GM18517 (cell line): Measurements from ENCODE around the gene MAP1LC3A.
"Not testable (repeated sequence)": the region's sequence is repeated elsewhere in the genome, so short reads cannot be mapped to it uniquely, and the experiment has no call there.

ENCODE experiments used
- ATAC-seq: cut with Tn5 transposase; IDR thresholded peaks from one replicate; pipeline ENCODE4 v1.9.1; 2021; ENCODE audit warnings: mild to moderate bottlenecking, moderate library complexity; ENCODE audit not compliant: unreplicated experiment

The MAP1LC3A gene

DNA sequence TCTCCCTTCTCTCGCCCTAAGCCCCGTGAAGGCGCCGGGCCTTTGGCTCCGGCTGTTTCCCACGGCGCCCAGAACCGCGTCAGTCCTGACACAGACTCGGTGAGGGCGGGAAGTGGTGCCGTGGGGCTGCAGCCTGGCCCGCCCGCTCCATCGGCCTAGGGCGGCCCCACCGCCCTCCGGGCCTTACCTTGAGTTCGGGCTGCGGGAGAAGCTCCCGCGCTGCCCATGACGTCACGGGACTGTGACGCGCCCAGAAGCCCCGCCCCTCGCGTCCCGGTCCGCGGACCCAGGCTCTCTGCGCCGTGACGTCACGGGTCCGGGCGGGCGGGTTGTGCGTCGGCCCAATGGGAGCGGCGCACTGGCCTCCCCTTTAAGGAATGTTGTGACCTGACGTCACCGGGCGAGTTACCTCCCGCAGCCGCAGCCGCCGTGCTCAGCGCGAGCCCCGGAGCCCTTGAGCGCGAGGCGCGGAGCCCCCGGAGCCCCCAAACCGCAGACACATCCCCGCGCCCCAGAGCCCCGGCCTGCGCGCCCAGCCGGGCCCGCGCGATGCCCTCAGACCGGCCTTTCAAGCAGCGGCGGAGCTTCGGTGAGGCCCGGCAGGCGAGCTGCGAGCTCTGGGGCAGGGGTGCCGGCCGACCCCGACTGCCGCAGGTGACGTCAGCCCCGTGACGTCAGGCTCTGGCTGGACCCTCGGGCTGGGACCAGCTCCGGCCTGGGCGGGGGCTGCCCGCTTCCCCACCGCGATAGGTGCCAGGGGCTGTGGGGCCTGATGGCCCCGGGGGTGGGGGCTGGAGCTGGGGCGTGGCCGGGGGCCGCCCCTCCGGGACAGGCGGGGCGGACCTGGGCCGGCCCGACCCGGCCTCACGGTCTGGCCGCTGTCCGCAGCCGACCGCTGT, at the start of gene MAP1LC3A:
Gene MAP1LC3A, plus strand, starts transcription at position 399 of the 899 bp plus-strand sequence. Its CDS starts 151 bp downstream, at position 550.
- no peak for ATAC-seq

DNA sequence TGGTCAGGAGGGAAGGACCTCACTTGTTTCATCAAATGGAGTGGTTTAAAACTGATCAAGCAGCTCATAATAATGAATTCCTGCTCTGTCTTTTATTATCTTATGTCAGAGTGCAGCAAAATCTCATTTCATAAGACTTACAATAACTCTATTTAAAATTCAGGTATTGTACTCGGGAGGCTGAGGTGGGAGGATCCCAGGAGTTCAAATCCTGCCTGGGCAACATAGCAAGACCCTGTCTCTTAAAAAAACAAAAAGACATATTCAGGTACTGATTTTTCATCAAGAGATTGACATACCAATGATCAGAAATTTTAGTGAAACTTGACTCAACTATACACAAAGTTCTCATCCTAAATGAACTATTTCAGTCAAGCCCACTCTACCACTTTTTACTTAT, 47.9 kb upstream of the MAP1LC3A start:
- no peak for ATAC-seq

DNA sequence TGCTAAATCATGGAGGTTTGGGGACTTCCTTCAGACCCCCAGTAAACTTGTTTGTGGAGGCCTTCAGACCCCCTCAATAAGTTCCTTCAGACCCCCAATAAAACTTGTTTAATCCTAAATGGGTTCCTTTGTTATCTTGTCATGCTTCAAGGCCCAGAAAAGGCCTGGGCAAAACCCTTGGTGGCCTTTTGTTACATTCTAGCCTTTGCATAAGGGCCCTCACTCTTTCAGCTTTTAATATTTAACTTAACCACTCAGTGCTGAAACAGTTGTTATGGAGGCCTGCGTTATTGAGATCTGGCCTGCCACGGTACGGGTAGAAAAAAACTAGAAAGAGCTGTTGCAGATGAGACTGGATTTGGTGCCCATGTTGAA, 46.6 kb upstream of the MAP1LC3A start:
- ATAC-seq, result no peak

DNA sequence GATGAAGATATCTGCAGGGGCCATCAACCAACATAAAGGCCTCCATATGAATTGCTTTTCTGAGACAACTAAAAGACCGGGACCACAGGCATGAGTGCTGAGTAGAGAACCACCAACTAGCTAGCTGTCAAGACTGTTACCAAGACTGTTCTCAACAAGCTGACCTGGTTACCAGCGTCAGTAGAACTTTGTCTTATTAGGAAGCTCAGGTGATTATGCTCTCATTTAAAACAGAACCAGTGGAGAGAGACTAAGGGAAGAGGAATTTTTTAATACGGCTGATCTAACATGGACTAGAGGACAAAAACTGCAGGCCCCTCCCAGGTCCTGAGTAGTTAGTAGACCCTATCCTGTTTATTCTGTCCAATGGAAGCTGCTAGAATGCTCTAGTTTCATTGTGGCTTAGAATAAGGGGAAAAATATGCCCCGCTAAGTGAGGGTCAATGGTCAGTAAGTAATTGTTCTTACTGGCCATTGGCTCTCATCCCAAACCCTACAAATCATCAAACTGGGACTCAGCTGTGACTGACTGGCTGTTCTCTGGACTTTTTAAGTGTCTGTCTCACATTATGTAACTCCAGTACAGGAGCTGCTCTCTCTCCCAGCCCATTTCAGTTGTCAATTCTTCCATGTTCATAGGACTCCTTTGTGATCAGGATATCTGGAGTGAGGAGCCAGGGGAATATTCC, 46.1 kb upstream of the MAP1LC3A start:
- no peak for ATAC-seq

DNA sequence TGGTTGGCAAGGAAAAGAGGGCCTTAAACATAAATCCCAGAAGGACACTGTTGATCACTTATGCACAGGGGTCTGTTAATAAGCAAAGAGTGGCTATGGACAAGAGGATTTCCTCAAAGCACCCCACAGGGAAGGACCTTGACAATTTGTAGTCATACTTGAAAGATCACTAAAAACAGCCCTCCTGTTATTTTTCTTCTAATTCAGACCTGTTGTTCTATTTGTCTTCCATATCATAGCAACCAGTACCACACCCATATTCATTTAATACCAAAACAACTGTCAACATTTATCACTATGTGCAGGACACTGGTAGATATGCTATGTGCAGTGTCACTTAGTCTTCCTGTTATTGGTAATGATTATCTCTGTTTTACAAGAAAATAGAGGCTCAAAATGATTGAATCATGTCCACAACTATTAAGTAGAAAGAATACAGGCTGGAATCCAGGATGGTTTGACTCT, 45.5 kb upstream of the MAP1LC3A start:
- ATAC-seq, result no peak

DNA sequence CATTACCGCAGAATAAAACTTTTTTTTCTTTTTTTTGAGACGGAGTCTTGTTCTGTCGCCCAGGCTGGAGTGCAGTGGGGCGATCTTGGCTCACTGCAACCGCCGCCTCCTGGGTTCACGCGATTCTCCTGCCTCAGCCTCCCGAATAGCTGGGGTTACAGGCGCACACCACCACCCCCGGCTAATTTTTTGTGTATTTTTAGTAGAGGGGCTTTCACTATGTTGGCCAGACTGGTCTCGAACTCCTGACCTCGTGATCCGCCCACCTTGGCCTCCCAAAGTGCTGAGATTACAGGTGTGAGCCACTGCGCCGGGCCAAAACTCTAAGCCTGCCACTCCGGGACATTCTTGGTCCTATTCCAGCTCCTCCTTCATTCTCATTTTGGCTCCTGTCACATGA, 44.5 kb upstream of the MAP1LC3A start:
- ATAC-seq, result not testable (repeated sequence)

DNA sequence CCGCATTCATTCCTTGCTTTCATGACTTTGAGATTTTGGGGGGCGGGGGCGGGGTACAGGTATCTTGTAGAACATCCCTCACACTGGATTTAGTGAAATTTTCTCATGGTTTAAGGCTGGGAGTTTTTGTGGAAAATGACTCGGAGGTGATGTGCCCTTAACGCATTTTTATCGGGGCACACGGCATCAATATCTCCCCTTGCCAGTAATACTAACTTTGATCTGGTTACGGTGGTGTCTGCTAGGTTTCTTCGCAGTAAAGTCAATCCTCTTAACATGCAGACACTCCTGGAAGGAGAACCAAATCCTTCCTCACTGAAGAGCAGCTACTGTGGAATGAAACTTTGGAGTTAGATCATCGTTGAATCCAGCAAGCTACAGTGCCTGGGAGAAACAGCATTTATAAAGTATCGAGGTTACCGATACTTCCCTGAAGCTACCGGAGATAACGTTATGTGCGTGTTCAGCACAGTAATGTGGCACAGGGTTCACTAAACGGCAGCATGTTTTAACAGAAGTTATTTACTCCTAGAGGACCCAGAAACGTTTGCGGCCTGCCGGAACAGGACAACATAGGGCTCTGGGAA, 43.5 kb upstream of the MAP1LC3A start:
- ATAC-seq, result no peak

DNA sequence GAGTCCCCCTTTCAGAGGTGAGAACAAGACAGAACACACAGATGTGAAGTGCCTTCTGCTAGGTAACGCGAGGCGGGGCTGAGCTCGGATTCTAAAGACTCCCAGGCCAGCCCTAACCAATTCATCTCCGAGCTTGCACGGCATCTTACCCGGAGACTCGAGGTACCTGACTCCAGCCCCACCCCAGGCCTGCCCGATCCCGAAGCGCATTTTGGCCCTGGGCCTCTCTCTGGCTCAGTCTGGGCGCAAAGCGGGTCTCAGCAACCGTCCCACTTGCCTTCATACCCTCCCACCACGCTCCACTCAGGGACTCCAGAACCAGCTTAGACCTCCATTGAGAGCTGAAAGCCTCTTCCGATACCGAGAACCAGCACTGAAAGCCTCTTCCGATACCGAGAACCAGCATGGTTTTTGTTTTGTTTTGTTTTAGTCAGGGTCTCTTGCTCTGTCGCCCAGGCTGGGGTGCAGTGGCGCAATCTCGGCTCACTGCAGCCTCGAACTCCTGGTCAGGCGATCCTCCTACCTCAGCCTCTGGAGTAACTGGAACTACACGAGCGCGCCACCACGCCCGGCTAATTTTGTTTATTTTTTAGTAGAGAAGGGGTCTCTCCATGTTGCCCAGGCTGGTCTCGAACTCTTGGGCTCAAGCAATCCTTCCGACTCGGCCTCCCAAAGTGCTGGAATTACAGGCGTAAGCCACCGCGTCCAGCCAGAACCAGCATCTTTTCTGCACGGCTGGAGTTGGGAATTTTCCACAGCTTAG, 42.9 kb upstream of the MAP1LC3A start:
- peak; percentile 53 for ATAC-seq

DNA sequence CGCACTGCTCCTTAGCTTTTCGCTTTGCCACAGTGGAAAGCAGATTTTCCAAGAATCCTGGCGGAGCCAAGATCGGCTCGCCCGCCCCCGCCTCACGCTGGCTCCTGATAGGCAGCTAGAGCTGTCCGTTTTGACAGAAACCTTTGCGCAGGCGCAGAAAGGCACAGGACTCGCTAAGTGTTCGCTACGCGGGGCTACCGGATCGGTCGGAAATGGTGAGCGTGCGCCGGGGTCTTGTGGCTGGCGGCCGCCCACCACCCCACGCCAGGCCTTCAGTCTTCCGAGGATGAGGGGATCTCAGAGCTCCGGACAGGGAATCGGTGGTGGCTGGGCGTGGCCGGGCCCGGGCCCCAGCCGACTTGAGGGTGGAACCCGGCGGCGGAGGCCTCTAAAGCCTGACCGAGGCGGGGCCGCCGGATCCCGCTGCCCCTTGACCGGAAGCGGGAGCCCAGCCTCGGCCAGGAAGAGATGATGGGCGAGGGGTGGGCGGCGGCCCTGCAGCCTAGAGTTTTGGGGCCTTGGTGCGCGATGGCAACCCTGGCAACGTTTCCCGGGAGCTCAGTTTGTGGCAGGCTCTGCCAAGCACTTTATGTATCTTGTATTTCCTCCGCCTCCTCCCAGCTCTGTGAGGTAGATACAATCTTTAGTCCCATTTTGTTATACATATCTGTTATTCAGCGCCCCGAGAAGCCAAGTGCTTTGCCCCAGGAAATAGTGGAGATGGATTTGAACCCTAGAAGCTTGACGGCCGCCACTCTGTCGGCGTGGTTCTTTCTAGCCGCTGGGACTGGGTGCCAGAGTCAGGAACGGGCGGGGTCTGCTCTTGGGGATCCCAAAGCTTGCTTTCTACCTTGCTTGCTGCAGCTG, 42.0 kb upstream of the MAP1LC3A start, which contains the start of gene DYNLRB1:
Gene DYNLRB1, plus strand, starts transcription at position 176 of the 867 bp plus-strand sequence. Its CDS starts 37 bp downstream, at position 213.
- ATAC-seq, result peak; percentile 70

DNA sequence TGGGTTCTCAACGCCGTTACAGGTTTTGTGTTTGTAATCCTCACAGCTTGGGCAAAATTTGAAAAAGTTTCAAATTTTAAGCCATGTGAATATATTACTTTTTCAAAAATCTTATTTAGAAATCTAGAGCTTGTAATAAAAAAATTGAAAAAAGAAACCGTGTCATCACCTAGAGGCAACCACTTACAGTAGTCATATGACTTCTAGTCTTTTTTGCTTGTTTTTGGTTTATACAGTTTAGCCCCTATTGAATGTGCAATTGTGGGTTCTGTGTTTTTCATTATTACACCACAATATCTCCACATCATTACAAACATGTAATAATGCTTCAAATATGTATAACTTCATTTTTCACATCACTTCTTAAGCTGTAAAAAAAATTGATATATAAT, 41.4 kb upstream of the MAP1LC3A start:
- no peak for ATAC-seq

DNA sequence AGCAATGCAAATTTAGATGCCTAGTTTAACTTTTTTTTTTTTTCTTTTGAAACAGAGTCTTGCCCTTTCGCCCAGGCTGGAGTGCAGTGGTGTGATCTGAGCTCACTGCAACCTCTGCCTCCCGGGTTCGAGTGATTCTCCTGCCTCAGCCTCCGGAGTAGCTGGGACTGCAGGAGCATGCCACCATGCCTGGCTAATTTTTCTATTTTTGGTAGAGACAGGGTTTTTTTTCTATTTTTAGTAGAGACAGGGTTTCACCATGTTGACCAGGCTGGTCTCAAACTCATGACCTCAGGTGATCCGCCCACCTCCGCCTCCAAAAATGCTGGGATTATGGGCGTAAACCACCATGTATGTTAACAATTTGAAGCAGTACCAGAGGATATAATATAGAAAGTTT, 39.7 kb upstream of the MAP1LC3A start:
- not testable (repeated sequence) for ATAC-seq

DNA sequence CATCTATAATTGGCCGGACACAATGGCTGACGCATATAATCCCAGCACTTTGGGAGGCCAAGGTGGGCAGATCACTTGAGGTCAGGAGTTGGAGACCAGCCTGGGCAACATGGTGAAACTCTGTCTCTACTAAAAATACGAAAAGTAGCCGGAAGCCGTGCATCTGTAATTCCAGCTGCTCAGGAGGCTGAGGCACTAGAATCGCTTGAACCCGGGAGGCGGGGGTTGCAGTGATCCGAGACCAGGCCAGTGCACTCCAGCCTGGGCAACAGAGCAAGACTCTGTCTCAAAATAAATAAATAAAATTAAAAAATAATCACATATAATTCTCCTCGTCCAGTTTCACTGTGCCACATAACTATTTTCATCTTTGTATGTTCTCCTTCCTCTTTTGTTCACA, 38.7 kb upstream of the MAP1LC3A start:
- not testable (repeated sequence) for ATAC-seq

DNA sequence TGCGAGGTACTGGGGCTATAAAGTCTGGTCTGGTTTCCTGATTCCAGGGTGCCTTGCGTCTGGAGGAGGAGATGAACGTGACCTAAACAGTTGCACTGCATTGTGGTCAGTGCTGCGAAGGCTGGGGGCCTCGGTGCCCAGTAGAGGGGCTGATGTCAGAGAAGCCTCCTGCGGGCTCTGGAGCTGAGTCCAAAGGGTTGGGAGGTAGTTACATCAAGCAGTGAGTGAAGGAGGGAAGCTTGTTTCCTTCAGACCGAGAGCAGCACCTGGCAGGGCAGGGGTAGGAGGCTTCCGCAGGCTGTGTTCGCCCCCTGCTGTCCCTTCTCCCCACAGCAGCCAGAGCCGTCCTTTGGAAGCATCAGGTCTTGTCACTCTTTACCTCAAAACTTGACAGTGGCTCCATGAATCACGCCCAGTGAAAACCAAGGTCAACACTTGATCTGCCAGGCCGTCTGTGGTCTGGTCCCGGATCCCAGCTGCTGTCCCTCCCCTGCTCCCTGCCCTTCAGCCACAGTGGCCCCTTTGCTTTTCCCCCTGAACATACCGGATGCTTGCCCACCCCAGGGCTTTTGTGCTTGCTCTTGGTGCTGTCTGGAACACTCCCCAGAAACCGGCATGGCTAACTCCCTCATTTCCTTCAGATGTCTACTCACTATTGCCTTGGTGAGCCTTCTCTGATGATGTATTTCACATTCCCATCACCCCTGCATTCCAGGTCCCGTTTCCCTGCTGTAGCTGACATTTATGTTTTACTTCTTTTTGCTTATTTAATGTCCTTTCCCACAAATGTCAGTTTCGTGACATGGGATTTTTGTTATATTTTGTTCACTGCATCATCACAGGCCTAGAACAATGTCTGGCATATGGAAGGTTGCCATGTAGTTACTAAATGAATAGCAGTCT, 35.3 kb upstream of the MAP1LC3A start:
- ATAC-seq, result no peak

DNA sequence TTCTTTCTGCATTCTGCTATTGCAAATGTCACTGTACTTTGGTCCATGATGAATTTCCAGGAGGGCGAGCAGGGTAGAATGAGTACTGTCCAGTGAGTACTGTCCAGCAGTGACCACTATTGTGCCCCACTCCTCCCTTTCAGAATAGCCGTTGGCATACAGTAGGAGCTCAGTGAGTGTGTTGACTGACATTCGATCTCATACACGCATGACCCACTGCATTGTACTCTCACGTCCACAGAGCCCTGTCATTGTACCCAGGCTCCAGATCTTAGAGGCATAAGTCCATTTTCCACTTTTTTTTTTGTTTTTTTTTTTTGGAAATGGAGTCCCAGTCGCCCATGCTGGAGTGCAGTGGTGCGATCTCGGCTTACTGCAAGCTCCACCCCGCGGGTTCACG, 34.1 kb upstream of the MAP1LC3A start:
- no peak for ATAC-seq

DNA sequence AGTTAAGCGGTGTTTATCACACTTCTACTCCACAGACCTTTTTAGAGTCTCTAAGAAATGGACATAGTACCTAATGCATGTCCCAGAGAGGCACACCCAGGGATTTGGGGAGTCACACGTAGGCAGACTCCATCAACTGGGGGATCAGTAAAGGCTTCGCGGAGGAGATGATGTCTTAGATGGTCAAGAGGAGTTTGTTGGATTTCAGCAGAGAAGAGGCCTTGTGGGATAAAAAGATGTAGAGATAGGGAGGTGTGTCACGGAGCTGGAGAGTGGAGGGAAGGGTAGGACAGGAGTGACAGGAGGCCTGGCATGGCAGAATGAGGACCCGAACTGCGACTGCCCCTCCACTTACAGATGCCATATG, 33.2 kb upstream of the MAP1LC3A start:
- no peak for ATAC-seq

DNA sequence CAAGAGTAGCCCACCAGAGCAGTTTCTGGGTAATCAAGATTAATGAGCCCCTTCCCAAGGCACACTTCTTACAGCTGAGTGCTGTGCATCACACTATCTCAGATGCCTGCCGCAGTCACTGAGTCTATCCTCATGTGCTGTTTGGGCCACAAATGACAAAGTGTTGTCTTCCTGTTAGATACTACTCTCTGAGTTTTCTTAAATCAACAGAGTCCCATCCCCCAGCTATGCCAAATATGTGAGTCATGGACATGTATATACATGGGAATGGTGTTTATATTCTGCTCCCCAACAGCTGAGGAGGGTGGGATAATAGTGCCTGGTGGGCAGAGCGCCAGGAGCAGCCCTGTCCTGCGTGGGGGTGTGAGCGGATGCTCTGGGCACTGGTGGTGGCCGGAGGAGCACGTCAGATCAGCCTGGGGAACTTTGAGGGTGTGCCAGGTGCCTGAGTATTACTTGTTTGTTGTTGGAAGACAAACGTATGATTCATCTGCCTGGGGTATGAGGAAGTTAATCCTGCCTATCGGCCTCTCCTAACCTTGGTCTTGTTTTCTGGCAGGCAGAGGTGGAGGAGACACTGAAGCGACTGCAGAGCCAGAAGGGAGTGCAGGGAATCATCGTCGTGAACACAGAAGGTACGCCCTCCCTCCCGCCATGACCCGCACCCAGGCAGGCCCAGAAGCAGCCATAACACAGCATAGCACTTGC, 32.7 kb upstream of the MAP1LC3A start:
- ATAC-seq, result no peak

DNA sequence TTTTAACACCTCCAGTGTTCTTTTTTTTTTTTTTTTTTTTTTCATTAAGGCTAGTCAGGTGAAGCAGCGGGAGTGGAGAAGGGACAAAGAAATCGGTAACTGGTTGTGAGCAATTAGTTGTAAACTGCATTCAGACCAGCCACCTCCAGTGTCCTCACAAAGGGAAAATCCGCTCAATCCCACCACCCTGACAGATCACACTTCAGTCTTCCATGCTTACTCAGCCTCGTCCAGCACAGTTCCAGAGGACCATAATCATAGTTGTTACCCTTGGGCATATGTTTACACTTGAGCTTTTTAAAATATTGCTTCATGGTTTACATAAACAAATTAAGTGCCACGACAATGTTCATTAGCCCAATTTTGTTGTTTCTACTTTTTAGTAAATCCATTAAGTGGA, 32.1 kb upstream of the MAP1LC3A start:
- no peak for ATAC-seq

DNA sequence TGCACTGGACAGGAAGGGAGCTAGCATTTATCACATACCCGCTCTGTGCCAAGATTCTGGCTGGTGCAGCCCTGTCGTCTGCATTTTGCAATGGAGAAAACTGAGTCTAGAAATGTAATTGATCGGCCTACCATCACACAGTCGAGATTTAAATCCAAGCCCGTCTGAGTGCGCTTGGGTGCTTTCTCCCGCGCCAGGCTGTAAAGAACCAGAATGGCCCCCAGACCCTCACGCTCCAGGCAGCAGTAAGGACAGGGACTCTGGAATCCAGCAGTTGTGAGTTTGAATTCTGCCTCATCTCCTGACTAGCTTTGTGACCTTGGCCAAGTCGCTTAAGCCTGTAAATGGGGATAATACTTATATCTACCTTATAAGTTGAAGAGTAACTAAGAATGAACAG, 31.5 kb upstream of the MAP1LC3A start:
- ATAC-seq, result no peak
